ENCODE results near the gene NELFCD. TPM values are rescaled to one million over a fixed set of nuclear protein-coding genes. Genes with fewer than 3 reads are reported as not detected.

The NELFCD gene
- total RNA-seq, 1 donor from 2014 or later, result 70.4 TPM

GRCh38 chr20:59004493-59004762, 23.4 kb downstream of the NELFCD start:
- no peak for DNase-seq (ENCODE audit: low read depth)
- no peaks in the 10 kb centered on the region for H3K27me3 Mint-ChIP-seq (ENCODE audit: low read depth, unreplicated experiment)
- Histone ChIP-seq H3K27ac (ENCODE audit: low read depth, low read length) (no peak overlapping the region), H3K4me2 (ENCODE audit: low read length) (no peak overlapping the region), H3K9ac (ENCODE audit: low read length) (no peak overlapping the region), H3K27me3 (ENCODE audit: insufficient read depth, low read length) (no peaks in the 10 kb centered on the region), H4K20me1 (ENCODE audit: insufficient read depth, low read length) (peaks cover 24% of the 10 kb centered on the region), H3K9me3 (ENCODE audit: insufficient read depth, low read depth, low read length) (no peaks in the 10 kb centered on the region), H3K4me1 (ENCODE audit: insufficient read depth, low read length) (peaks cover 22% of the 10 kb centered on the region), H2AFZ (ENCODE audit: low read depth, low read length) (no peak overlapping the region), H3K4me3 (ENCODE audit: insufficient read depth, low read depth, low read length) (no peak overlapping the region), H3K79me2 (ENCODE audit: insufficient read depth, low read length) (peaks cover 28% of the 10 kb centered on the region), H3K36me3 (ENCODE audit: insufficient read depth, low read length) (no peaks in the 10 kb centered on the region)
- no peak overlapping the region for H3K27ac Mint-ChIP-seq (ENCODE audit: unreplicated experiment)
- FAIRE-seq, result no peak
- H3K4me1 Mint-ChIP-seq (ENCODE audit: low read depth, unreplicated experiment), result peaks cover 10% of the 10 kb centered on the region
- H3K36me3 Mint-ChIP-seq (ENCODE audit: low read depth, unreplicated experiment), result peaks cover 21% of the 10 kb centered on the region
- no peak for TF ChIP-seq CTCF (IDR thresholded peaks at IDR 0.05; ENCODE audit: insufficient read depth, low read depth, low read length)
- no peak for TF ChIP-seq EZH2 (IDR thresholded peaks at IDR 0.05; ENCODE audit: insufficient read depth, low read length)
- H3K9me3 Mint-ChIP-seq (ENCODE audit: unreplicated experiment), result no peaks in the 10 kb centered on the region
- peak overlapping the region; percentile 42 for H3K4me3 Mint-ChIP-seq (ENCODE audit: unreplicated experiment)

DNA sequence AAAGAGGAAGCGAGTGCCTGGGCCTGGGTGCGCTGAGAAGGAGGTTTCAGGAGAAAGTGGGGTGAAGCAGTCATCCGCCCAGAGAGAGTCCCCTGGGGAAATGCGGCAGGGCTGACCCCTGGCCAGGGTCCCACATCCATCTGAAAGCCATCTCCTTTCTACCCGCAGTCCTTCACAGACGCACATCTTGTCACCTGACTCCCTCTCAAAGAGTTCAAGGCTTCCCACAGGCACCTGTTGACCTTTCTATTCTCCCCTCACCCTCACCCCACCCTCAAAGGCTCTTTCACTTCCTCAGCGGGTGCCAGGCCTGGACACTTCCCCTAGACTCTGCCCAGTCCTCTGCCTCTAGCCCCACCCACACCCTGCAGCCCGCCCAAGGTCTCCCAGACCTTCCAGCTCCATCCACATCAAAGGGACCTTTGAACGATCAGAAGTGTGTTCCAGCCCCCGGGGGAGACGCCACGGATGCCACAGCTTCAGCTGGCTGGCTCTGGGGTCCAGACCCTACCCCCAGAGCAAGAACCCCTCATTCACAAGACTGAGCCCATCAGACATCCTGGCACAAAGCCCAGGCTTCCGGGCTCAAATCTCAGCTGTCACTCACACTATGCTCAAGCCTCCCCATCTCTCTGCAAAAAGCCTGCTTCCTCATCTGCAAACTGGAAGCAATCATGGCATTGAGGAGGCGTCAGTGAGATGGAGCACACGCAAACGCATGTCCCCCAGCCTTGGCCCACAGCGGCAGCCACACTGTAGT, 23.9 kb downstream of the NELFCD start:
- Histone ChIP-seq H3K27me3 (ENCODE audit: insufficient read depth, low read length) (no peaks in the 10 kb centered on the region), H3K4me1 (ENCODE audit: insufficient read depth, low read length) (peaks cover 22% of the 10 kb centered on the region), H3K4me3 (ENCODE audit: insufficient read depth, low read depth, low read length) (peak overlapping the region; percentile 8), H4K20me1 (ENCODE audit: insufficient read depth, low read length) (peaks cover 24% of the 10 kb centered on the region), H3K9me3 (ENCODE audit: insufficient read depth, low read depth, low read length) (no peaks in the 10 kb centered on the region), H2AFZ (ENCODE audit: low read depth, low read length) (no peak overlapping the region), H3K4me2 (ENCODE audit: low read length) (peak overlapping the region; percentile 93), H3K36me3 (ENCODE audit: insufficient read depth, low read length) (no peaks in the 10 kb centered on the region), H3K79me2 (ENCODE audit: insufficient read depth, low read length) (peaks cover 28% of the 10 kb centered on the region), H3K9ac (ENCODE audit: low read length) (no peak overlapping the region), H3K27ac (ENCODE audit: low read depth, low read length) (no peak overlapping the region)
- TF ChIP-seq CTCF (IDR thresholded peaks at IDR 0.05; ENCODE audit: insufficient read depth, low read depth, low read length), result no peak
- no peak for TF ChIP-seq EZH2 (IDR thresholded peaks at IDR 0.05; ENCODE audit: insufficient read depth, low read length)
- DNase-seq (ENCODE audit: low read depth) (no peak), FAIRE-seq (no peak)
- no peaks in the 10 kb centered on the region for H3K9me3 Mint-ChIP-seq (ENCODE audit: unreplicated experiment)
- H3K36me3 Mint-ChIP-seq (ENCODE audit: low read depth, unreplicated experiment), result peaks cover 21% of the 10 kb centered on the region
- peak overlapping the region; percentile 62 for H3K4me3 Mint-ChIP-seq (ENCODE audit: unreplicated experiment)
- peak overlapping the region; percentile 26 for H3K27ac Mint-ChIP-seq (ENCODE audit: unreplicated experiment)
- H3K27me3 Mint-ChIP-seq (ENCODE audit: low read depth, unreplicated experiment), result no peaks in the 10 kb centered on the region
- H3K4me1 Mint-ChIP-seq (ENCODE audit: low read depth, unreplicated experiment), result peaks cover 12% of the 10 kb centered on the region

- Mint-ChIP-seq H3K27me3 (ENCODE audit: low read depth, unreplicated experiment) (no peaks in the 10 kb centered on the region), H3K4me1 (ENCODE audit: low read depth, unreplicated experiment) (peaks cover 19% of the 10 kb centered on the region), H3K4me3 (ENCODE audit: unreplicated experiment) (peak overlapping the region; percentile 82), H3K36me3 (ENCODE audit: low read depth, unreplicated experiment) (peaks cover 15% of the 10 kb centered on the region), H3K9me3 (ENCODE audit: unreplicated experiment) (no peaks in the 10 kb centered on the region), H3K27ac (ENCODE audit: unreplicated experiment) (no peak overlapping the region)
- DNase-seq (ENCODE audit: low read depth), result no peak
- Histone ChIP-seq H4K20me1 (ENCODE audit: insufficient read depth, low read length) (peaks cover 24% of the 10 kb centered on the region), H3K27me3 (ENCODE audit: insufficient read depth, low read length) (no peaks in the 10 kb centered on the region), H3K79me2 (ENCODE audit: insufficient read depth, low read length) (peaks cover 28% of the 10 kb centered on the region), H2AFZ (ENCODE audit: low read depth, low read length) (no peak overlapping the region), H3K4me1 (ENCODE audit: insufficient read depth, low read length) (peaks cover 27% of the 10 kb centered on the region), H3K9ac (ENCODE audit: low read length) (peak overlapping the region; percentile 83), H3K4me3 (ENCODE audit: insufficient read depth, low read depth, low read length) (peak overlapping the region; percentile 60), H3K4me2 (ENCODE audit: low read length) (peak overlapping the region; percentile 93), H3K36me3 (ENCODE audit: insufficient read depth, low read length) (no peaks in the 10 kb centered on the region), H3K9me3 (ENCODE audit: insufficient read depth, low read depth, low read length) (no peaks in the 10 kb centered on the region), H3K27ac (ENCODE audit: low read depth, low read length) (no peak overlapping the region)
- TF ChIP-seq CTCF (IDR thresholded peaks at IDR 0.05; ENCODE audit: insufficient read depth, low read depth, low read length), result no peak
- no peak for TF ChIP-seq EZH2 (IDR thresholded peaks at IDR 0.05; ENCODE audit: insufficient read depth, low read length)
- no peak for FAIRE-seq
These were observed 24.6 kb downstream of the NELFCD start for GRCh38 chr20:59005523-59006166.

All from astrocyte (in vitro differentiated cells and primary cell).